ENCODE data around the gene RBM20. TPM values are rescaled to one million over a fixed set of nuclear protein-coding genes. Genes with fewer than 3 reads are reported as not detected.

Gene RBM20
- total RNA-seq, 1 experiment from 2014 or later: 0.17 TPM

DNA sequence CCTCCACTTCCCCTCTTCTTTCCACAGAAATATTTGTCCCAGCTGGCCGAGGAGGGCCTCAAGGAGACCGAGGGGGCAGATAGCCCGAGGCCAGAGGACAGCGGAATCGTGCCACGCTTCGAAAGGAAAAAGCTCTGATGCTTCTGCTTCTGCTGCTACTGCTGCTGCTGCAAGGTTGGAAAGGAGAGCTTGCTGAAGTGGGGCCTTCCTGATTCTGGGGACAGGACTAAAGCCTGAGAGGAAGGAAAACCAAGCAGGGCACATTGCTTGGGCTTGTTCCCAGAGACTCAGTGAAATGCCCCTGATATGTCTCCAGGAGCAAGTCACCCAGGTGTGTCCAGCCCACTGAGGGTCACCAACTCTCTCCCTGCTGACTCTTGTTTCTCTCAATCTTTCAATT, 191.7 kb downstream of the RBM20 start:
- H2BK20ac ChIP-seq (ENCODE audit: low read depth, low read length, poor library complexity, severe bottlenecking): no peak overlapping the region
- H3K36me3 Mint-ChIP-seq (ENCODE audit: insufficient read depth in 1 of 3, low read depth in 3 of 3): no peaks in the 10 kb centered on the region
- peaks cover 20 to 22% of the 10 kb centered on the region in 2 experiments for H3K4me1 Mint-ChIP-seq
- H3K9me3 Mint-ChIP-seq: no peaks in the 10 kb centered on the region
- no peak overlapping the region for H4K5ac ChIP-seq (ENCODE audit: insufficient read length, low read depth, low read length)
- H2BK12ac ChIP-seq (ENCODE audit: insufficient read length, low read depth, low read length): no peak overlapping the region
- H3K27me3 ChIP-seq (ENCODE audit: insufficient read depth, low read length): no peaks in the 10 kb centered on the region
- H3K23ac ChIP-seq (ENCODE audit: insufficient read length, low read depth, low read length): no peak overlapping the region
- no peaks in the 10 kb centered on the region for H3K79me1 ChIP-seq (ENCODE audit: insufficient read depth, low read depth, low read length, poor library complexity, severe bottlenecking)
- no peak overlapping the region for H3K4me3 Mint-ChIP-seq
- no peak overlapping the region for H3K27ac ChIP-seq (ENCODE audit: insufficient read length, low read depth, low read length)
- H3K4ac ChIP-seq (ENCODE audit: low read depth, low read length): peak overlapping the region; percentile 23; the same call in 1 of the 2 replicates
- no peak overlapping the region for H2AK5ac ChIP-seq (ENCODE audit: insufficient read length, low read length)
- no peak overlapping the region for H4K91ac ChIP-seq (ENCODE audit: insufficient read length, low read depth, low read length)
- H4K8ac ChIP-seq (replicated peaks; ENCODE audit: insufficient read length, low read depth, low read length): no peak overlapping the region
- no peaks in the 10 kb centered on the region for H3K79me2 ChIP-seq (ENCODE audit: insufficient read depth, low read length)
- H3K4me1 ChIP-seq (ENCODE audit: insufficient read depth, low read length): no peaks in the 10 kb centered on the region
- no peak for TF ChIP-seq CTCF (conservative IDR thresholded peaks at IDR 0.05)
- WGBS (ENCODE audit: extremely low coverage, insufficient read length, low lambda C conversion rate): no CpG with 5 or more reads among the region's 7 CpGs
- H2BK120ac ChIP-seq (ENCODE audit: low read depth, low read length, poor library complexity, severe bottlenecking): no peak overlapping the region
- H3K18ac ChIP-seq (ENCODE audit: insufficient read length, low read depth, low read length): no peak overlapping the region
- H3K9ac ChIP-seq (ENCODE audit: extremely low read depth, insufficient read length, low read length): no peak overlapping the region
- no peaks in the 10 kb centered on the region for H3K27me3 Mint-ChIP-seq (ENCODE audit: low read depth)
- H3T11ph ChIP-seq (ENCODE audit: low read length): no peak overlapping the region
- no peak overlapping the region for H3K4me2 ChIP-seq (ENCODE audit: insufficient read depth, insufficient read length, low read length)
- H2BK5ac ChIP-seq (ENCODE audit: insufficient read length, low read length): no peak overlapping the region
- H3K9me3 ChIP-seq (ENCODE audit: control insufficient read depth, low read depth, low read length): no peaks in the 10 kb centered on the region
- H2AFZ ChIP-seq (ENCODE audit: low read length): no peak overlapping the region
- H3K14ac ChIP-seq (ENCODE audit: insufficient read depth, low read length): no peak overlapping the region
- H3K56ac ChIP-seq (ENCODE audit: insufficient read length, low read depth, low read length): no peak overlapping the region
- no peaks in the 10 kb centered on the region for H3K23me2 ChIP-seq (ENCODE audit: insufficient read length, low read depth, low read length, poor library complexity, severe bottlenecking)
- H2BK15ac ChIP-seq (ENCODE audit: low read depth, low read length): 0 out of 2 replicates have a peak overlapping the region, but pooled peaks have one; percentile 65
- H4K20me1 ChIP-seq (ENCODE audit: control insufficient read depth, insufficient read depth, insufficient read length): no peaks in the 10 kb centered on the region
- no peak for DNase-seq
- peak overlapping the region; percentile 14 to 54 (median 41); a peak in 3 of 7 replicates for H3K27ac Mint-ChIP-seq
